ENCODE data around the gene C1orf232.

C1orf232 gene

GRCh38 chr1:26181586-26182382 is 13.0 kb upstream of the C1orf232 start:
- DNase-seq, result no peak
- in situ Hi-C loops (cut with HindIII; ENCODE audit: low pct_ligation_motif_present, low pct_unique_long_range_greater_than_20kb, low sequenced_read_pairs), result no loop called here

DNA sequence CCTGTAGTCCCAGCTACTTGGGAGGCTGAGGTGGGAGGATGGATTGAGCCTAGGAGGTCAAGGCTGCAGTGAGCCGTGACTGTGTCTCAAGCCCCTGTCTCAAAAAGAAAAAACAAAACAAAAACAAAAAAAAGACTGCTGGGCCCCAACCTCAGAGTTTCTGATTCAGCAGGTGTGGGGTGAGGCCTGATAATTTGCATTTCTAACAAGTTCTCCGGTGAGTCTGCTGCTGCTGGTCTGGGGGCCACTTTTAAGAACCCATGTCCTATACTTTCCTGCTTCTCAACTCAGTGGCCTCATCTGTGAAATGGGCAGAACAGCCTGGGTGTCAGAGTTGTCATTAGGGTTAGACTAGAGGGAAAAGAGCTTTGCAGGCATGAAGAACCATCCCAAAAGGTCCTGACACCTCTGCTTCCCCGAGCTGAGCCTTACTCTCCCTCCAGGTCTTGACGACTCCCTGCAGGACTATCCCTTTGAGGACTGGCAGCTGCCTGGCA is 11.3 kb upstream of the C1orf232 start:
- DNase-seq, result no peak
- in situ Hi-C loops (cut with HindIII; ENCODE audit: low pct_ligation_motif_present, low pct_unique_long_range_greater_than_20kb, low sequenced_read_pairs), result no loop called here

DNA sequence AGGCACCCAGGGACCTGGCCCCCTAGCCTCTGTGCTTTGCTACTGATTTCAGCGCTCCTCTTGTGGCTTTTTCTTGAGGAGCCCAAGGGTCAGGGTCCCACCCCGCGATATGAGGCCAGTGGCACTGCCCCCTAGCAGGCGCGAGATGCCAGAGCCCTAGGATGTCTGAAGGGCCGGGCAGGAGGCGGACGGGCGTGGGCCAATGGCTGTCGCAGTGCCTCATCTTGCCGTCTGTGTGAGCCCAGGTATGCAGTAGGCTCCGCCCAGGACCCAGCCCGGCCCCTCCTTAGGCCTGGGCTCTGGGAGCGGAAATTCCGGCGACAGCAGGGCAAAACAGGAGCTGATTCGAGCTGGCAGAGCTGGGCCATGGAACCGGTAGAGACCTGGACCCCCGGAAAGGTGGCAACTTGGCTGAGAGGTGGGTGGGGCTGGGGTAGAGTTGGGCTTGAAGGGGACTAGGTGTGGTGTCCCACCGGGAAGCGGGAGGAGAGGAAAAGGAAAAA is 8.5 kb upstream of the C1orf232 start, which contains the start of gene CNKSR1:
Gene CNKSR1, plus strand, starts transcription at position 310 of the 503 bp plus-strand sequence. Its CDS starts 57 bp downstream, at position 367.
- in situ Hi-C loops (cut with HindIII; ENCODE audit: low pct_ligation_motif_present, low pct_unique_long_range_greater_than_20kb, low sequenced_read_pairs), result no loop called here
- DNase-seq, result no peak

DNA sequence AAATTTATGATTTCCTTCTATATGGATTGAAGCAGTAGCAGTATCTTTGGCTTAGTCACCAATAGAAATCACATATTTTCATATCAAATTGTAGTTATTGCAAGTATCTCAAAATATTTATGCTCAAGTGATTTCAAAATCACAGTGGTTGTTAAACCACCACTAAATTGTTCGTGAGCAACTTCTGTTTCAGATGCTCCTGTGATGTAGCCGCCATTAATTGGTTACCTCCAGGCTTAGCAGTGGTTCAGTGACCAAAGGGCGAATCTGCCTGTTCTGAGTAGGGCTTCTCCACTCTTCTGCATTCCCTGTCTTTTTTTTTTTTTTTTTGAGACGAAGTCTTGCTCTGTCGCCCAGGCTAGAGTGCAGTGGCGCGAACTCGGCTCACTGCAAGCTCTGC is 6.6 kb upstream of the C1orf232 start:
- in situ Hi-C loops (cut with HindIII; ENCODE audit: low pct_ligation_motif_present, low pct_unique_long_range_greater_than_20kb, low sequenced_read_pairs), result no loop called here
- no peak for DNase-seq

GRCh38 chr1:26171084-26172072 is 2.6 kb upstream of the C1orf232 start, which contains the start of gene ZNF593OS:
Gene ZNF593OS, minus strand, starts transcription at chr1:26171832. Its CDS starts 171 bp downstream, at chr1:26171661.
- no peak for DNase-seq
- in situ Hi-C loops (cut with HindIII; ENCODE audit: low pct_ligation_motif_present, low pct_unique_long_range_greater_than_20kb, low sequenced_read_pairs), result no loop called here

DNA sequence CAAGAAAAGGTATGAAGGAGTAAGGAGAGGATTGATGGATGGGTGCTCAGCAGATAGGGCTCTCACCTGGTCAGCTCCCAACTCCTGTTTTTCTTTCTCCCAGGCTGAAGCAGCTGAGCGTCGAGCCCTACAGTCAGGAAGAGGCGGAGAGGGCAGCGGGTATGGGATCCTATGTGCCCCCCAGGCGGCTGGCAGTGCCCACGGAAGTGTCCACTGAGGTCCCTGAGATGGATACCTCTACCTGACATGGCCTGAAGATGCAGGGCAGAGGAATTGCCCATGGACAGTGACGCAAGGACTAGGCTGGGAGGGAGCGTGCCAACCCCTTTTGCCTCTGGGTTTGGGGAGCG is 1.7 kb upstream of the C1orf232 start:
- in situ Hi-C loops (cut with HindIII; ENCODE audit: low pct_ligation_motif_present, low pct_unique_long_range_greater_than_20kb, low sequenced_read_pairs), result no loop called here

GRCh38 chr1:26169669-26170471 is 1.1 kb upstream of the C1orf232 start, which contains the start of gene ZNF593:
Gene ZNF593, plus strand, starts transcription at chr1:26169908. Its CDS starts 76 bp downstream, at chr1:26169984.
- in situ Hi-C loops (cut with HindIII; ENCODE audit: low pct_ligation_motif_present, low pct_unique_long_range_greater_than_20kb, low sequenced_read_pairs), result no loop called here

More for the DNA sequence above, 1.7 kb upstream of the C1orf232 start:
- DNase-seq, result no peak

DNA sequence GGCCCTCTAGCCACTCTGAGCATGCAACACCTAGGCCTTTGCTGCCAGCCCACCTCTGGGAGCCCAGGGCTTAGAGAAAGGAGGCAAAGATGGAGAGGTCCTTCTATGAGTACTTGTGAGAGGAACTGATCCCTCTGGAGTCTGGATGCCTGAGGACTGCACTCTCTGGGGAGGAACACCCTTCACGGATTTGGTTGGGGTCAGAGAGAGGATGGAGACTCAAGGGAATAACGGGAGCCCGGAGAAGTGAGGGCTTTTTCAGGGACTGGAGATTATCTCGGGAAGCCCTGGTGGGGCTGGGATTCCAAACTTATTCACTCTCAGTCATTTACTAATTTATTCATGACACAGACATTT is 413 bp upstream of the C1orf232 start:
- in situ Hi-C loops (cut with HindIII; ENCODE audit: low pct_ligation_motif_present, low pct_unique_long_range_greater_than_20kb, low sequenced_read_pairs), result no loop called here
- no peak for DNase-seq

More at GRCh38 chr1:26169669-26170471, 1.1 kb upstream of the C1orf232 start, which contains the start of gene ZNF593:
- DNase-seq, result peak; percentile 92

GRCh38 chr1:26166719-26167281 is 2.0 kb downstream of the C1orf232 start:
- DNase-seq, result no peak
- in situ Hi-C loops (cut with HindIII; ENCODE audit: low pct_ligation_motif_present, low pct_unique_long_range_greater_than_20kb, low sequenced_read_pairs), result no loop called here

GRCh38 chr1:26164861-26165842 is 3.6 kb downstream of the C1orf232 start:
- in situ Hi-C loops (cut with HindIII; ENCODE audit: low pct_ligation_motif_present, low pct_unique_long_range_greater_than_20kb, low sequenced_read_pairs), result no loop called here
- DNase-seq, result no peak

DNA sequence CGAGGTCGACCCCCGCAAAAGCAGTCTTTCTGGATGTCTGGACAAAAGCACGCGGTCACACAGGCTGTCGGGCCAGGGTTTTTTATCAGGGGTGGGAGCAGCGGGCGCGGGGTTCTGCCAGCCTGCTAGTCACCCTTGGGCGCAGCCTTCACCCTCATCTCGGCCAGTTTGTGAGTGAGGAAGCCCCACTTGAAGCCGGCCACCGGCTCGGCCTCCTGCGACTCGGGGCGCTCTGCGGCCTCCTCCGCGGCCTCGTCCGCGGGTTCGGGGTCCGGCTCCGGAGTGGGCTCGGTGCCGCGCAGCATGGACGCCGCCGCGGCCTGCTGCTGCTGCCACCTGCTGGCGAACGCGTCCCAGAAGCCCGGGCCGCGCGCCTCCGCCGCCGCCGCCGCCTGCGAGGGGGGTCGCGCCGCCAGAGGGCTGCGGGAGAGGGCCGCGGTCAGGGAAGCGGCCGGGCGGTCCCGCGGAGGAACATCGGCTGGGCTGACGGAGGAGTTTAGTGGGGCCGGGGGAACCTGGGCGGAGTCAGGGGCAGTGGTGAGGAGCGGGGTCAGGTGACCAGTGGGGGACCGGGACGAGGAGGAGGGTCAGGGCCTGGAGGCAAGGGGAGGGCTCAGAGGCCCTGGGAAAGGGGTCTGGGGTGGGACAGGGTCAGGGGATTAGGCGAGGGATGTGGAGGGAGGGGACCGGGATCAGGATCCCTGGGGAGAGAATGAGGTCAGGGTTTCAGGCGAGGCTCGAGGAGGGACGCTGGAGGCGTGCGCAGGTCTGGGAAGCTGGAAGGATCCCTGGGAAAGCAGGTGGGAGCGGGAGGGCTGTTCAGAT is 4.5 kb downstream of the C1orf232 start:
- in situ Hi-C loops (cut with HindIII; ENCODE audit: low pct_ligation_motif_present, low pct_unique_long_range_greater_than_20kb, low sequenced_read_pairs), result no loop called here
- DNase-seq, result peak; percentile 42

- in situ Hi-C loops (cut with HindIII; ENCODE audit: low pct_ligation_motif_present, low pct_unique_long_range_greater_than_20kb, low sequenced_read_pairs), result no loop called here
- DNase-seq, result no peak
Observed at GRCh38 chr1:26163684-26164035, 5.1 kb downstream of the C1orf232 start.

- no peak for DNase-seq
- in situ Hi-C loops (cut with HindIII; ENCODE audit: low pct_ligation_motif_present, low pct_unique_long_range_greater_than_20kb, low sequenced_read_pairs), result no loop called here
Observed at GRCh38 chr1:26162220-26162709, 6.5 kb downstream of the C1orf232 start.

DNA sequence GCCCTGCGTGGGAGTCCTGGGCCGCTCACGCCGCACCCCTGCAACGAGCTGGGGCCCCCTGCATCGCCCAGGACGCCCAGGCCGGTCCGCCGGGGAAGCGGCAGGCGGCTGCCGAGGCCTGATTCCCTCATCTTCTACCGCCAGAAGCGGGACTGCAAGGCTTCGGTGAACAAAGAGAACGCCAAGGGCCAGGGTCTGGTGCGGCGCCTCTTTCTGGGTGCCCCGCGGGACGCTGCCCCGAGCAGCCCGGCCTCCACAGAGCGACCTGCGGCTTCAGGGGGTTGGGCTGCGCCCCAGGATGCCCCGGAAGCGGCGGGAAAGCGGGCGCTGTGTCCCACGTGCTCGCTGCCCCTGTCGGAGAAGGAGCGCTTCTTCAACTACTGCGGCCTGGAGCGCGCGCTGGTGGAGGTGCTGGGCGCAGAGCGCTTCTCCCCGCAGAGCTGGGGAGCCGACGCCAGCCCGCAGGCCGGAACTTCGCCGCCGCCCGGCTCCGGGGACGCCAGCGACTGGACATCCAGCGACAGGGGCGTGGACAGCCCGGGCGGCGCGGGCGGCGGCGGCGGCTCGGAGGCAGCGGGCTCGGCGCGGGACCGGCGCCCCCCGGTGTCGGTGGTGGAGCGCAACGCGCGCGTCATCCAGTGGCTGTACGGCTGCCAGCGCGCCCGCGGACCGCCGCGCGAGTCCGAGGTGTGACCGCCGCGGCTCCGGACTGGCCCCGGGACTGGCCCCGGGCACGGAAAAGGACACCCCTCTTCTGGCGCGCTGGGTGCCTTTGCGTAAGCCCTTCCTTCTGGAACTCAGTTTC is 7.1 kb downstream of the C1orf232 start:
- DNase-seq, result peak; percentile 27
- in situ Hi-C loops (cut with HindIII; ENCODE audit: low pct_ligation_motif_present, low pct_unique_long_range_greater_than_20kb, low sequenced_read_pairs), result no loop called here

All from ACHN (cell line).